GM21381 (cell line): ENCODE measurements around the gene TRPM1.

Experiments used
- ATAC-seq: cut with Tn5 transposase; IDR thresholded peaks from one replicate; pipeline ENCODE4 v1.9.1; 2021; ENCODE audit warnings: mild to moderate bottlenecking, moderate library complexity; ENCODE audit not compliant: unreplicated experiment

TRPM1 gene

GRCh38 chr15:30984542-30984941 lies 117.0 kb downstream of the TRPM1 start:
- ATAC-seq = no peak

- no peak for ATAC-seq
Measured at GRCh38 chr15:30984118-30984517, 117.4 kb downstream of the TRPM1 start.

- ATAC-seq = no peak
Measured at GRCh38 chr15:30979457-30979856, 122.1 kb downstream of the TRPM1 start.

GRCh38 chr15:30978328-30978727 lies 123.2 kb downstream of the TRPM1 start:
- no peak for ATAC-seq

GRCh38 chr15:30974112-30974511 lies 127.4 kb downstream of the TRPM1 start:
- ATAC-seq = no peak

GRCh38 chr15:30973379-30973778 lies 128.1 kb downstream of the TRPM1 start:
- no peak for ATAC-seq

- no peak for ATAC-seq
Measured at GRCh38 chr15:30969724-30970123, 131.8 kb downstream of the TRPM1 start.

- no peak for ATAC-seq
Measured at GRCh38 chr15:30963681-30964080, 137.8 kb downstream of the TRPM1 start.

- no peak for ATAC-seq
Measured at GRCh38 chr15:30962659-30963058, 138.9 kb downstream of the TRPM1 start.

- no peak for ATAC-seq
Measured at GRCh38 chr15:30962079-30962478, 139.4 kb downstream of the TRPM1 start.

- ATAC-seq = no peak
Measured at GRCh38 chr15:30958219-30958618, 143.3 kb downstream of the TRPM1 start.

GRCh38 chr15:30956216-30957124 lies 145.1 kb downstream of the TRPM1 start:
- ATAC-seq = no peak

GRCh38 chr15:30954674-30955073 lies 146.9 kb downstream of the TRPM1 start:
- no peak for ATAC-seq

GRCh38 chr15:30953731-30954378 lies 147.7 kb downstream of the TRPM1 start:
- no peak for ATAC-seq

GRCh38 chr15:30953183-30953582 lies 148.3 kb downstream of the TRPM1 start:
- no peak for ATAC-seq
